Measurements from ENCODE around the gene SMC2. TPM values are rescaled to one million over a fixed set of nuclear protein-coding genes. Genes with fewer than 3 reads are reported as not detected.

Gene SMC2
- total and polyA plus RNA-seq, 9 of the 15 experiments (the other 6 are each of a cell fraction or from before 2014, with no cell fraction given) = 18.0 to 54.0 (median 32.9) TPM

DNA sequence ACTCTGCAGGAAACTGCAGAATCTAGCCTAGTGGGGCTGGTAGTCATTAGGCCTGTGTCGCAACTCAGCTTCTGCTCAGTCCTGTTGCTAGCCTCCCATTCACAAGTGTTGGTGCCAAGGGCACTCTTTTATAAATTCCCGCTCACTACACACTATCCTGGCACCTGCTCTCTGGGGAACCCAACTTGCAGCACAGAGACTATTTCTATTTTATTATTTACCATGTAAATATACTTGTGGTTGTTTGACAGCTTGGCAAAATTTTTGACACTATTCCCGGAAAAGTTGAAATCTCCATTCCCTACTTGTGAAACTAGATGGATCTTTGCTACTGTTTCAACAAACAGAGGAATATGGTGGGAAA lies 20.4 kb upstream of the SMC2 start:
- Histone ChIP-seq H3K9me1 (ENCODE audit: control insufficient read depth, insufficient read depth, low read length) (no peaks in the 10 kb centered on the region), H4K20me1 (replicated peaks; ENCODE audit: control insufficient read depth, insufficient read depth, low read length) (no peaks in the 10 kb centered on the region), H3K9me3 (replicated peaks; ENCODE audit: control insufficient read depth, insufficient read depth, low read depth, low read length) (no peaks in the 10 kb centered on the region), H3K36me3 (ENCODE audit: control insufficient read depth, insufficient read depth, low read length) (no peaks in the 10 kb centered on the region), H3K4me3 (no peak overlapping the region), H3K79me2 (ENCODE audit: control insufficient read depth, insufficient read depth, low read length) (no peaks in the 10 kb centered on the region), H3K27me3 (ENCODE audit: control insufficient read depth in 2 of 2, insufficient read depth in 2 of 2, low read length in 2 of 2) (no peaks in the 10 kb centered on the region), H3K9ac (ENCODE audit: insufficient read depth in 1 of 2, low read depth in 2 of 2, low read length in 2 of 2) (no peak overlapping the region), H3K27ac (ENCODE audit: extremely low read depth, low read depth, low read length) (no peak overlapping the region), H3K4me2 (ENCODE audit: insufficient read depth, low read length) (no peak overlapping the region), H2AFZ (ENCODE audit: low read depth, low read length) (no peak overlapping the region), H3K4me1 (replicated peaks in 1 of 2; ENCODE audit: control insufficient read depth in 2 of 2, insufficient read depth in 2 of 2, low read length in 2 of 2) (no peaks in the 10 kb centered on the region)
- 21% methylated on average over 3 of the region's 3 CpGs for WGBS (ENCODE audit: insufficient coverage, low coverage, missing lambda C conversion rate)
- BruUV-seq (replicated peaks) = no TSS peak
- no peak for FAIRE-seq
- no peak for DNase-seq (ENCODE audit: extremely low read depth in 1 of 4, low spot score in 3 of 4)
- POLR2A ChIA-PET = no interaction called here
- intact Hi-C loops (cut with micrococcal nuclease) (no loop called here), in situ Hi-C loops (cut with MboI) (no loop called here)
- TF ChIP-seq RBM17 (IDR thresholded peaks at IDR 0.05; ENCODE audit: borderline replicate concordance, low read depth, low read length) (no peak), COPS2 (conservative IDR thresholded peaks at IDR 0.05) (no peak), ZNF695 (CRISPR knock-in tag; IDR thresholded peaks at IDR 0.05) (no peak), BRD4 (IDR thresholded peaks at IDR 0.05) (no peak), ZNF76 (CRISPR knock-in tag; IDR thresholded peaks at IDR 0.05; ENCODE audit: borderline replicate concordance) (no peak)
- CTCF ChIA-PET (ENCODE audit: low intra/inter-chr PET ratio) = no interaction called here
- ATAC-seq = no peak

DNA sequence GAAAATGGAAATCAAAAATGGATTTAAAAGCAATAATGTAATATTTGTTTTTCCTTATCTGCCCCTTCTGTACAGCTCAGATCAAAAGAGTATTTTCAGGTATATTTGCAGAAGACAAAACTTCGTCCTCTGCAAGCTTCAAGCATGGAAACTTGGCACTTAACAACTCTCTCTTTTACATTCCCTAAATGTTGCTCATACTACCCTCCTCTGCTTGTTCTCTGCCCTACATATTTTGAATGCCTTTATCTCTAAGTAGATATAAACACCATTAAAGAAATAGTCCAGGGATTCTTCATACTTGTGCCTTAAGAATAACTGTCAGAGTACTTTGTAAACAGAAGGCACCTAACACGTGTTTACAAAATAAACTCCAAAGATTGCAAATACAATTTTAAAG lies 19.2 kb upstream of the SMC2 start:
- ATAC-seq (no peak), FAIRE-seq (no peak), DNase-seq (ENCODE audit: extremely low read depth in 1 of 4, low spot score in 3 of 4) (no peak)
- no peaks in the 10 kb centered on the region for H3K4me1 ChIP-seq (replicated peaks in 1 of 2; ENCODE audit: control insufficient read depth in 2 of 2, insufficient read depth in 2 of 2, low read length in 2 of 2)
- H3K9me1 ChIP-seq (ENCODE audit: control insufficient read depth, insufficient read depth, low read length) = no peaks in the 10 kb centered on the region
- in situ Hi-C loops (cut with MboI) = no loop called here
- H3K27ac ChIP-seq (ENCODE audit: extremely low read depth, low read depth, low read length) = no peak overlapping the region
- intact Hi-C loops (cut with micrococcal nuclease) = no loop called here
- ChIA-PET CTCF (ENCODE audit: low intra/inter-chr PET ratio) (no interaction called here), POLR2A (no interaction called here)
- H3K9ac ChIP-seq (ENCODE audit: insufficient read depth in 1 of 2, low read depth in 2 of 2, low read length in 2 of 2) = no peak overlapping the region
- no peak overlapping the region for H2AFZ ChIP-seq (ENCODE audit: low read depth, low read length)
- H3K4me2 ChIP-seq (ENCODE audit: insufficient read depth, low read length) = no peak overlapping the region
- H3K36me3 ChIP-seq (ENCODE audit: control insufficient read depth, insufficient read depth, low read length) = no peaks in the 10 kb centered on the region
- 4% methylated on average over 2 of the region's 2 CpGs for WGBS (ENCODE audit: insufficient coverage, low coverage, missing lambda C conversion rate)
- no peaks in the 10 kb centered on the region for H4K20me1 ChIP-seq (replicated peaks; ENCODE audit: control insufficient read depth, insufficient read depth, low read length)
- H3K27me3 ChIP-seq (ENCODE audit: control insufficient read depth in 2 of 2, insufficient read depth in 2 of 2, low read length in 2 of 2) = no peaks in the 10 kb centered on the region
- TF ChIP-seq NFRKB (IDR thresholded peaks at IDR 0.05; ENCODE audit: low read depth) = no peak
- no peaks in the 10 kb centered on the region for H3K79me2 ChIP-seq (ENCODE audit: control insufficient read depth, insufficient read depth, low read length)
- no peaks in the 10 kb centered on the region for H3K9me3 ChIP-seq (replicated peaks; ENCODE audit: control insufficient read depth, insufficient read depth, low read depth, low read length)
- no peak overlapping the region for H3K4me3 ChIP-seq
- no TSS peak for BruUV-seq (replicated peaks)
